Esophagus muscularis mucosa (tissue), 3 donors: ENCODE data around the gene ZDHHC19.

Source experiments
- EP300 ChIP-seq: sonication (generic); formaldehyde crosslinking; IDR thresholded peaks from one replicate; pipeline ENCODE4 v1.6.1; 2017; ENCODE audit warnings: antibody characterized with exemption
- POLR2A ChIP-seq: fragments of 450-650 bp; IDR thresholded peaks from one replicate; pipeline ENCODE4 v1.6.1; 2017; ENCODE audit warnings: antibody characterized with exemption, moderate library complexity, mild to moderate bottlenecking, low read depth
- POLR2AphosphoS5 ChIP-seq, 2 donors: sonication (generic); formaldehyde crosslinking; IDR thresholded peaks; one replicate each; pipeline ENCODE4 v1.6.1; 2017; ENCODE audit warnings: antibody characterized with exemption in 2 of 2

GRCh38 chr3:196218155-196218712 lies 7.0 kb upstream of the ZDHHC19 start:
- no peak for TF ChIP-seq EP300
- no peak for TF ChIP-seq POLR2AphosphoS5 (IDR thresholded peaks at IDR 0.05)
- TF ChIP-seq POLR2A: no peak
